ENCODE data around the gene TTLL12.

Gene TTLL12

GRCh38 chr22:43179146-43179910 is 7.6 kb downstream of the TTLL12 start:
- no peak overlapping the region for H3K27ac ChIP-seq
- DNase-seq (ENCODE audit: low read depth, low spot score) = no peak

GRCh38 chr22:43177479-43177878 is 9.5 kb downstream of the TTLL12 start:
- DNase-seq (ENCODE audit: low read depth, low spot score) = no peak
- no peak overlapping the region for H3K27ac ChIP-seq

GRCh38 chr22:43176090-43176489 is 10.8 kb downstream of the TTLL12 start:
- no peak overlapping the region for H3K27ac ChIP-seq
- no peak for DNase-seq (ENCODE audit: low read depth, low spot score)

- H3K27ac ChIP-seq = no peak overlapping the region
- DNase-seq (ENCODE audit: low read depth, low spot score) = no peak
Measured at GRCh38 chr22:43174941-43175531, 11.9 kb downstream of the TTLL12 start.

- no peak for DNase-seq (ENCODE audit: low read depth, low spot score)
- no peak overlapping the region for H3K27ac ChIP-seq
Measured at GRCh38 chr22:43173976-43174720, 12.8 kb downstream of the TTLL12 start.

- H3K27ac ChIP-seq = no peak overlapping the region
- DNase-seq (ENCODE audit: low read depth, low spot score) = no peak
Measured at GRCh38 chr22:43173566-43173965, 13.4 kb downstream of the TTLL12 start.

GRCh38 chr22:43172191-43172590 is 14.7 kb downstream of the TTLL12 start:
- DNase-seq (ENCODE audit: low read depth, low spot score) = no peak
- no peak overlapping the region for H3K27ac ChIP-seq

GRCh38 chr22:43171607-43172006 is 15.3 kb downstream of the TTLL12 start:
- H3K27ac ChIP-seq = no peak overlapping the region

GRCh38 chr22:43171019-43171491 is 15.9 kb downstream of the TTLL12 start:
- no peak for DNase-seq (ENCODE audit: low read depth, low spot score)
- H3K27ac ChIP-seq = no peak overlapping the region

More at GRCh38 chr22:43171607-43172006, 15.3 kb downstream of the TTLL12 start:
- DNase-seq (ENCODE audit: low read depth, low spot score) = no peak

GRCh38 chr22:43170131-43170480 is 16.8 kb downstream of the TTLL12 start:
- no peak for DNase-seq (ENCODE audit: low read depth, low spot score)
- no peak overlapping the region for H3K27ac ChIP-seq

GRCh38 chr22:43169310-43170130 is 17.4 kb downstream of the TTLL12 start:
- H3K27ac ChIP-seq = no peak overlapping the region
- no peak for DNase-seq (ENCODE audit: low read depth, low spot score)

- H3K27ac ChIP-seq = no peak overlapping the region
- DNase-seq (ENCODE audit: low read depth, low spot score) = no peak
Measured at GRCh38 chr22:43168471-43169309, 18.2 kb downstream of the TTLL12 start.

- no peak overlapping the region for H3K27ac ChIP-seq
- DNase-seq (ENCODE audit: low read depth, low spot score) = no peak
Measured at GRCh38 chr22:43167001-43167589, 19.8 kb downstream of the TTLL12 start.

- no peak for DNase-seq (ENCODE audit: low read depth, low spot score)
- no peak overlapping the region for H3K27ac ChIP-seq
Measured at GRCh38 chr22:43166132-43166930, 20.6 kb downstream of the TTLL12 start.

- no peak for DNase-seq (ENCODE audit: low read depth, low spot score)
- no peak overlapping the region for H3K27ac ChIP-seq
Measured at GRCh38 chr22:43164636-43165035, 22.3 kb downstream of the TTLL12 start.

GRCh38 chr22:43163241-43163795 is 23.6 kb downstream of the TTLL12 start:
- peak overlapping the region; percentile 26 for H3K27ac ChIP-seq
- no peak for DNase-seq (ENCODE audit: low read depth, low spot score)

- no peak overlapping the region for H3K27ac ChIP-seq
- DNase-seq (ENCODE audit: low read depth, low spot score) = no peak
Measured at GRCh38 chr22:43162412-43163150, 24.4 kb downstream of the TTLL12 start.
